ENCODE measurements around the gene ABCB11. TPM values are rescaled to one million over a fixed set of nuclear protein-coding genes. Genes with fewer than 3 reads are reported as not detected.

Gene ABCB11
- total RNA-seq, 1 donor from 2014 or later, result not detected

DNA sequence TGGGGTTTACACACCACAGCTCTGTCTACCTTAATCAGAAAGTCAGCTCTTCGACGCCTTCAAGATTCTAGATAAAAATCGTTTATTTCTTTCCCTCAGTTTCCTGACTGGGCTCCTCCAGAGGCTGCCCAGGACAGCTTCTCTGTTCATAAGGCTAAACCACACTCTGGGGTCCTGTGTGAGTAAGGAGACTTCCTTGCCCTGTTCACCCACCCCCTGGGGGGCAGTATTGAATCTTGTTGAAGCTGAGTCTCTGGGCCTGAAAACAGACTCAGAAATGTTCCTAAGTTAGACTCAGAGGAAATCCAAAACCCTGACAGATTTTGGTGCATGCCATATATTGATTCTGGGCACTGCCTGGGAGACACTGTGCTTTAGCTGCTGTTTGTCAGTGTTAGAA, 87.1 kb downstream of the ABCB11 start:
- TF ChIP-seq, protein P1, sequence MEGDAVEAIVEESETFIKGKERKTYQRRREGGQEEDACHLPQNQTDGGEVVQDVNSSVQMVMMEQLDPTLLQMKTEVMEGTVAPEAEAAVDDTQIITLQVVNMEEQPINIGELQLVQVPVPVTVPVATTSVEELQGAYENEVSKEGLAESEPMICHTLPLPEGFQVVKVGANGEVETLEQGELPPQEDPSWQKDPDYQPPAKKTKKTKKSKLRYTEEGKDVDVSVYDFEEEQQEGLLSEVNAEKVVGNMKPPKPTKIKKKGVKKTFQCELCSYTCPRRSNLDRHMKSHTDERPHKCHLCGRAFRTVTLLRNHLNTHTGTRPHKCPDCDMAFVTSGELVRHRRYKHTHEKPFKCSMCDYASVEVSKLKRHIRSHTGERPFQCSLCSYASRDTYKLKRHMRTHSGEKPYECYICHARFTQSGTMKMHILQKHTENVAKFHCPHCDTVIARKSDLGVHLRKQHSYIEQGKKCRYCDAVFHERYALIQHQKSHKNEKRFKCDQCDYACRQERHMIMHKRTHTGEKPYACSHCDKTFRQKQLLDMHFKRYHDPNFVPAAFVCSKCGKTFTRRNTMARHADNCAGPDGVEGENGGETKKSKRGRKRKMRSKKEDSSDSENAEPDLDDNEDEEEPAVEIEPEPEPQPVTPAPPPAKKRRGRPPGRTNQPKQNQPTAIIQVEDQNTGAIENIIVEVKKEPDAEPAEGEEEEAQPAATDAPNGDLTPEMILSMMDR (IDR thresholded peaks at IDR 0.05), result no peak
- H3K36me3 Mint-ChIP-seq (ENCODE audit: low read depth), result no peaks in the 10 kb centered on the region
- H3K27me3 Mint-ChIP-seq (ENCODE audit: low read depth), result peaks cover 6% of the 10 kb centered on the region
- H3K9me3 Mint-ChIP-seq (ENCODE audit: low read depth), result no peaks in the 10 kb centered on the region
- H3K27ac Mint-ChIP-seq (ENCODE audit: unreplicated experiment), result no peak overlapping the region
- no peaks in the 10 kb centered on the region for H3K4me1 Mint-ChIP-seq (ENCODE audit: low read depth)
- no peak for DNase-seq (ENCODE audit: low spot score)
- H3K4me3 Mint-ChIP-seq (ENCODE audit: unreplicated experiment), result no peak overlapping the region

- H3K27me3 Mint-ChIP-seq (ENCODE audit: low read depth), result peaks cover 3% of the 10 kb centered on the region
- no peaks in the 10 kb centered on the region for H3K36me3 Mint-ChIP-seq (ENCODE audit: low read depth)
- DNase-seq (ENCODE audit: low spot score), result no peak
- no peaks in the 10 kb centered on the region for H3K4me1 Mint-ChIP-seq (ENCODE audit: low read depth)
- H3K9me3 Mint-ChIP-seq (ENCODE audit: low read depth), result no peaks in the 10 kb centered on the region
- H3K27ac Mint-ChIP-seq (ENCODE audit: unreplicated experiment), result no peak overlapping the region
- H3K4me3 Mint-ChIP-seq (ENCODE audit: unreplicated experiment), result no peak overlapping the region
- TF ChIP-seq, protein P1 (IDR thresholded peaks at IDR 0.05), result no peak
These were observed 89.8 kb downstream of the ABCB11 start for GRCh38 chr2:168941297-168941696.

DNA sequence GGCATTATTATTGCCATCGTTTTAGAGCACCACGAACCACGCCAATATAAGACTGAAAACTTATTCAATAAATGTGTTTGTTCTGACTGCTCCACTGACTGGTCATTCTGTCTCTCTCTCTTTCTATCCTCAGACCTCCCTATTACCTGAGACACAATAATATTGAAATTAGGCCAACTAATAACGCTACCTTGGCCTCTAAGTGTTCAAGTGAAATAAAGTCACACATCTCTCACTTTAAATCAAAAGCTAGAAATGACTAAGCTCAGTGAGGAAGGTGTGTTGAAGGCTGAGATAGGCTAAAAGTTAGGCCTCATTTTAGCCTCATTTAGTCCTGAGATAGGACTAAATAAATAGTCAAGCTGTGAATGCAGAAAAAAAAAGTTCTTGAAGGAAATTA, 91.2 kb downstream of the ABCB11 start:
- Mint-ChIP-seq H3K27me3 (ENCODE audit: low read depth) (peaks cover 3% of the 10 kb centered on the region), H3K4me1 (ENCODE audit: low read depth) (no peaks in the 10 kb centered on the region), H3K27ac (ENCODE audit: unreplicated experiment) (no peak overlapping the region), H3K36me3 (ENCODE audit: low read depth) (no peaks in the 10 kb centered on the region), H3K9me3 (ENCODE audit: low read depth) (no peaks in the 10 kb centered on the region), H3K4me3 (ENCODE audit: unreplicated experiment) (no peak overlapping the region)
- TF ChIP-seq, protein P1 (IDR thresholded peaks at IDR 0.05), result no peak
- no peak for DNase-seq (ENCODE audit: low spot score)

DNA sequence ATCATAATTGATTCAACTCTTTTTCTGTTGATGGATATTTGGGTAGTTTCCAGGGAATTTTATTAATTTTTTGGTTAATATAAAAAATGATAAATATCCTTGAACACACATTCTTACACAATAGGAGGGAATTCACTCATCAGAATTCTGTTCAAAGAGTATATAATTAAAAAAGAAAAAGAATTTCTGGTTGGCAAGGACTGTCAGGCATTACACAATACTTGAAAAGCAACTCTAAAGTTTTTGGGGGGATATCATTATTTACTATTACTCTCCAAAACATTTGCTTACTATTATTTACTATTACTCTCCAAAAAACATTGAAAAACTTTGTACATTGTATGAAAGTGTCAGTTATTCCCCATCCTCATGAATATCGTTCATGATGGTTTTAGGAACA, 92.1 kb downstream of the ABCB11 start:
- H3K27ac Mint-ChIP-seq (ENCODE audit: unreplicated experiment), result no peak overlapping the region
- no peaks in the 10 kb centered on the region for H3K36me3 Mint-ChIP-seq (ENCODE audit: low read depth)
- DNase-seq (ENCODE audit: low spot score), result no peak
- H3K4me1 Mint-ChIP-seq (ENCODE audit: low read depth), result no peaks in the 10 kb centered on the region
- TF ChIP-seq, protein P1 (IDR thresholded peaks at IDR 0.05), result no peak
- no peak overlapping the region for H3K4me3 Mint-ChIP-seq (ENCODE audit: unreplicated experiment)
- H3K9me3 Mint-ChIP-seq (ENCODE audit: low read depth), result no peaks in the 10 kb centered on the region
- peaks cover 2% of the 10 kb centered on the region for H3K27me3 Mint-ChIP-seq (ENCODE audit: low read depth)

DNA sequence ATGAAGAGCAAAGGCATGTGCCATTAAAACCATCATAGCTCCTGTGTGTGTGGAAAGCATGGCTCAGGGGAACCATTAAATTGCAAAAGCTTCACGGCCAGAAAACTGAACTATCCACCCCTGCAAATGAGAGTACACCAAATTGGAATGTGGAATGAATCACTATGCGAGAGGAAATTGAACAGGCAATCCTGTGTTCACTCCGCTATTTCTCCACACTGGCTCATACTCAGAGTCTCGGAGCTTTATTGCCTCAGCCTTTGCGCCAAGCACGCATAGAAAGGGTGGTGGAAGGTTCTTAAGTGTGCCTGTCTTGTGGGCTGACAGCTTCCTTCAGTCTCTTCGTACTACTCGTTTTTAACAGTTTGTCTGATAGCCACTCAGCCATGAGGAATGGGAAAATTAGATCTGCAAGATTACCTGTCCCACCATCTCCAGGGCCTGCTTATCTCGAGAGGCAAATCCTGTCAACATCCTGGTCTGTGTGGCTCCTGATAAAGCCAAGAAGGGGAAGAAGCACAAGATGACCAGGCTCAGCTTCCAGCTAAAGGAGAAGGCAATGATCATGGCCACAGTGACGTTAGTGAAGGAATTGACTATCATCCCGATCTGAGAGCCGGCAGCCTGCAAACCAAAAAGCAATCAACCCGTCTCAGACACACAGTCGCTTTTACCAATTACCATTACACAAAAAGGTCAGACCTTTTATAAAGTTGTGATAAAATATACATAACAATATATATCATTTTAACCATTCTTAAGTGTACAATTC, 95.1 kb downstream of the ABCB11 start:
- no peak for DNase-seq (ENCODE audit: low spot score)
- Mint-ChIP-seq H3K4me3 (ENCODE audit: unreplicated experiment) (no peak overlapping the region), H3K27ac (ENCODE audit: unreplicated experiment) (no peak overlapping the region), H3K9me3 (ENCODE audit: low read depth) (no peaks in the 10 kb centered on the region), H3K27me3 (ENCODE audit: low read depth) (no peaks in the 10 kb centered on the region), H3K36me3 (ENCODE audit: low read depth) (no peaks in the 10 kb centered on the region), H3K4me1 (ENCODE audit: low read depth) (no peaks in the 10 kb centered on the region)
- TF ChIP-seq, protein P1 (IDR thresholded peaks at IDR 0.05), result no peak
